SHP77 (cell line): ENCODE measurements around the gene KATNAL1.
A peak's percentile ranks its signal among the peaks of the same experiment; 100 is the strongest.
"Not testable (repeated sequence)": the region's sequence is repeated elsewhere in the genome, so short reads cannot be mapped to it uniquely, and the experiment has no call there.

Experiments used
- DNase-seq, 2 experiments: peaks; one replicate each; lab custom pipeline; 2025; lab: John Stamatoyannopoulos, UW

Gene KATNAL1

GRCh38 chr13:30212256-30212655 is 95.1 kb downstream of the KATNAL1 start:
- no peak for DNase-seq

GRCh38 chr13:30211745-30212144 is 95.6 kb downstream of the KATNAL1 start:
- DNase-seq, result no peak

- DNase-seq, result no peak
These were observed 102.8 kb downstream of the KATNAL1 start for GRCh38 chr13:30204564-30204963.

- DNase-seq, result peak; percentile 71 to 84
These were observed 111.3 kb downstream of the KATNAL1 start for GRCh38 chr13:30196025-30196424.

- no peak for DNase-seq
These were observed 112.4 kb downstream of the KATNAL1 start for GRCh38 chr13:30194906-30195305.

- no peak for DNase-seq
These were observed 113.8 kb downstream of the KATNAL1 start for GRCh38 chr13:30193279-30194234.

- DNase-seq, result no peak
These were observed 114.8 kb downstream of the KATNAL1 start for GRCh38 chr13:30192320-30193093.

GRCh38 chr13:30191491-30192100 is 115.8 kb downstream of the KATNAL1 start:
- no peak for DNase-seq

- peak in 1 of 2 experiments; percentile 2 for DNase-seq
These were observed 120.5 kb downstream of the KATNAL1 start for GRCh38 chr13:30186634-30187415.

GRCh38 chr13:30181888-30182651 is 125.3 kb downstream of the KATNAL1 start:
- DNase-seq, result no peak

GRCh38 chr13:30179597-30180276 is 127.6 kb downstream of the KATNAL1 start:
- no peak for DNase-seq

- no peak for DNase-seq
These were observed 128.4 kb downstream of the KATNAL1 start for GRCh38 chr13:30178976-30179375.

GRCh38 chr13:30175166-30175565 is 132.2 kb downstream of the KATNAL1 start:
- DNase-seq, result no peak

GRCh38 chr13:30174250-30174649 is 133.1 kb downstream of the KATNAL1 start:
- DNase-seq, result not testable (repeated sequence)

GRCh38 chr13:30173303-30173610 is 134.1 kb downstream of the KATNAL1 start:
- no peak for DNase-seq

GRCh38 chr13:30172593-30173302 is 134.6 kb downstream of the KATNAL1 start:
- no peak for DNase-seq

GRCh38 chr13:30170569-30170968 is 136.8 kb downstream of the KATNAL1 start:
- DNase-seq, result no peak

- DNase-seq, result no peak
These were observed 137.9 kb downstream of the KATNAL1 start for GRCh38 chr13:30169442-30169841.

GRCh38 chr13:30165796-30166195 is 141.6 kb downstream of the KATNAL1 start:
- DNase-seq, result no peak

GRCh38 chr13:30165071-30165470 is 142.3 kb downstream of the KATNAL1 start:
- DNase-seq, result no peak
